ENCODE data around the gene ACTR1A.
A peak's percentile ranks its signal among the peaks of the same experiment; 100 is the strongest.

DNA sequence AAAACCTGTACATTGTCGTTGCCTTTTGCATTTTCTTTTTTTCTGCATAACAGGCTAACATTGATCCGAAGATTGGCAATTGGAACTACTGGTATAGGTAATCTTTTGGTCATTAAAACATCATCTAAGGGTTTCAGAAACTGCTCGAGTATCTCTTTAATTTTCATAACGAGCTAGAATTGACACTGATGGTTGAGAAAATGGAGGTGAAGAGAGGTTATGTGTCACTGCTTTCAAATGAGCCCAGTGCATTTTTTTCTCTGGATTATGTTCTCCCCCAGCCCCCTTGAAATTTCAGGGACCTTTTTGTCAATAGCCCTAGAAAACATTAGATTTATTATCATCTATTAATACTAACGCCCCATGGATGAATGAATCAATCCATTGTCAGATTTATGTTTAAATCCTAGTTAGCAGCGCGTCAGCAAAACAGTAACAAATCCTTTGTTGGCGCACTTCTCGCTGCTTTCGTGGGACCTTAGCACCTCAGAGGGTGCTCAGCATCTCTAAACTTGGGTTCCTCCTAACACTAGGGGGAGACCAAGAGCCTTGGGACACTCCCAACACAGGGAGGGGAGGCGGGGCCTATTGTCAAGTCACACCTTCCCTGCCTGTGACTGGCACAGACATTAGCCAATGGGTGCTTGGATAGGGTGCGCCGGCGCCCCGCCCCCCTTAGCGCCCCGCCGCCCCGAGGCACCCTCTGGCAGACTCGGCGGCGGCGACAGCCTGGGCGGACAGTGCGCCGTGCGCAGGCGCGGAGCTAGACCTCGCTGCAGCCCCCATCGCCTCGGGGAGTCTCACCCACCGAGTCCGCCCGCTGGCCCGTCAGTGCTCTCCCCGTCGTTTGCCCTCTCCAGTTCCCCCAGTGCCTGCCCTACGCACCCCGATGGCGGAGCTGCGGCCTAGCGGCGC is 1.0 kb upstream of the ACTR1A start, which contains the start of gene SUFU:
- TF ChIP-seq, protein P1, sequence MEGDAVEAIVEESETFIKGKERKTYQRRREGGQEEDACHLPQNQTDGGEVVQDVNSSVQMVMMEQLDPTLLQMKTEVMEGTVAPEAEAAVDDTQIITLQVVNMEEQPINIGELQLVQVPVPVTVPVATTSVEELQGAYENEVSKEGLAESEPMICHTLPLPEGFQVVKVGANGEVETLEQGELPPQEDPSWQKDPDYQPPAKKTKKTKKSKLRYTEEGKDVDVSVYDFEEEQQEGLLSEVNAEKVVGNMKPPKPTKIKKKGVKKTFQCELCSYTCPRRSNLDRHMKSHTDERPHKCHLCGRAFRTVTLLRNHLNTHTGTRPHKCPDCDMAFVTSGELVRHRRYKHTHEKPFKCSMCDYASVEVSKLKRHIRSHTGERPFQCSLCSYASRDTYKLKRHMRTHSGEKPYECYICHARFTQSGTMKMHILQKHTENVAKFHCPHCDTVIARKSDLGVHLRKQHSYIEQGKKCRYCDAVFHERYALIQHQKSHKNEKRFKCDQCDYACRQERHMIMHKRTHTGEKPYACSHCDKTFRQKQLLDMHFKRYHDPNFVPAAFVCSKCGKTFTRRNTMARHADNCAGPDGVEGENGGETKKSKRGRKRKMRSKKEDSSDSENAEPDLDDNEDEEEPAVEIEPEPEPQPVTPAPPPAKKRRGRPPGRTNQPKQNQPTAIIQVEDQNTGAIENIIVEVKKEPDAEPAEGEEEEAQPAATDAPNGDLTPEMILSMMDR (IDR thresholded peaks at IDR 0.05; ENCODE audit: insufficient read depth, low read length, poor library complexity, severe bottlenecking) = peak; percentile 69
- TF ChIP-seq EZH2phosphoT487 (conservative IDR thresholded peaks at IDR 0.05; ENCODE audit: low read length) = no peak
